GM12878 (cell line): ENCODE results near the gene GALC. TPM values are rescaled to one million over a fixed set of nuclear protein-coding genes. Genes with fewer than 3 reads are reported as not detected.

Experiments
- ATAC-seq: fragments of 200-7000 bp; cut with Tn5 transposase; 3 replicates; pipeline ENCODE4 v1.9.1; 2020; ENCODE audit warnings: mild to moderate bottlenecking, moderate library complexity
- BruUV-seq: library from RNA; stranded (reverse); fragments of 400-500 nt; replicated peaks from 2 replicates; lab custom pipeline; 2021; lab: Mats Ljungman, UMichigan
- CTCF ChIA-PET: fragments of 300-600 bp; sonication (Branson Sonifier 250); formaldehyde crosslinking; extraction: SDS; loops from one replicate; lab custom pipeline; 2021; ENCODE audit warnings: inconsistent platforms; lab: Yijun Ruan, JAX
- POLR2A ChIA-PET: fragments of 350-600 bp; formaldehyde crosslinking; extraction: SDS; loops from one replicate; lab custom pipeline; 2021; ENCODE audit warnings: inconsistent platforms; lab: Charles Lee
- RAD21 ChIA-PET: fragments of 300-600 bp; sonication (Branson Sonifier 250); formaldehyde crosslinking; loops from one replicate; lab custom pipeline; 2023; ENCODE audit warnings: antibody characterized with exemption; ENCODE audit not compliant: unreplicated experiment; lab: Charles Lee
- SMC1A ChIA-PET: fragments of 300-600 bp; sonication (Branson Sonifier 250); formaldehyde crosslinking; loops from one replicate; lab custom pipeline; 2023; ENCODE audit not compliant: unreplicated experiment, uncharacterized antibody; lab: Charles Lee
- DNase-seq: peaks from one replicate; pipeline ENCODE4 v3.0.0-alpha.2; 2011; ENCODE audit warnings: low read depth, low spot score
- FAIRE-seq: peaks from 3 replicates; lab custom pipeline; 2011; peaks lifted over from hg19 to GRCh38; lab: Jason Lieb, UNC
- H2AFZ ChIP-seq: 2 replicates; pipeline ENCODE4 v1.6.0; 2011; ENCODE audit warnings: low read depth, low read length, control low read depth; ENCODE audit not compliant: control insufficient read depth
- H3K27ac ChIP-seq: 2 replicates; pipeline ENCODE4 v1.5.1; 2011; ENCODE audit warnings: control low read depth; ENCODE audit not compliant: control insufficient read depth, insufficient read depth
- H3K27me3 ChIP-seq, 2 experiments: replicated peaks in 1 of 2; 2 replicates each; pipeline versions ENCODE4 v1.6.0 to v1.6.1; 2011; ENCODE audit warnings: low read length in 1 of 2; ENCODE audit not compliant: control insufficient read depth in 2 of 2, insufficient read depth in 2 of 2
- H3K36me3 ChIP-seq, 2 experiments: 2 replicates each; pipeline ENCODE4 v1.5.1; 2011; ENCODE audit warnings: low read length in 1 of 2; ENCODE audit not compliant: control insufficient read depth in 2 of 2, insufficient read depth in 2 of 2
- H3K4me1 ChIP-seq: 2 replicates; pipeline ENCODE4 v1.6.1; 2011; ENCODE audit warnings: mild to moderate bottlenecking, low read length, moderate library complexity, mixed read lengths; ENCODE audit not compliant: control insufficient read depth, insufficient read depth
- H3K4me2 ChIP-seq: 2 replicates; pipeline ENCODE4 v1.6.0; 2011; ENCODE audit warnings: control low read depth; ENCODE audit not compliant: control insufficient read depth, insufficient read depth
- H3K4me3 ChIP-seq: fragments of 200-600 bp; sonication (generic); 2 replicates; pipeline ENCODE4 v1.5.1; 2016
- H3K79me2 ChIP-seq: 2 replicates; pipeline ENCODE4 v1.6.0; 2011; ENCODE audit warnings: low read length; ENCODE audit not compliant: control insufficient read depth, insufficient read depth
- H3K9ac ChIP-seq: 2 replicates; pipeline ENCODE4 v1.8.0; 2011; ENCODE audit warnings: low read length, control low read depth, mixed read lengths; ENCODE audit not compliant: control insufficient read depth, insufficient read depth
- H3K9me3 ChIP-seq: replicated peaks from 3 replicates; pipeline ENCODE4 v1.5.1; 2011; ENCODE audit warnings: mild to moderate bottlenecking, low read length; ENCODE audit not compliant: control insufficient read depth, insufficient read depth
- H4K20me1 ChIP-seq: 2 replicates; pipeline ENCODE4 v1.6.0; 2011; ENCODE audit not compliant: control insufficient read depth, insufficient read depth
- ATF7 ChIP-seq: fragments of 450-650 bp; IDR thresholded peaks from 2 replicates; pipeline ENCODE4 v1.6.1; 2016; ENCODE audit warnings: low read depth, mild to moderate bottlenecking
- BHLHE40 ChIP-seq, 2 experiments: fragments of 450-650 bp in 1 of 2; IDR thresholded peaks; 2 replicates each; pipeline ENCODE4 v1.6.1; 2011 to 2017; ENCODE audit warnings: low read depth in 2 of 2, borderline replicate concordance in 1 of 2, improper control_type of control experiment in 1 of 2, low read length in 1 of 2, mild to moderate bottlenecking in 1 of 2
- BRCA1 ChIP-seq: IDR thresholded peaks from 2 replicates; pipeline ENCODE4 v1.6.1; 2011; ENCODE audit warnings: low read depth, low read length, improper control_type of control experiment
- CHD2 ChIP-seq: IDR thresholded peaks from 2 replicates; pipeline ENCODE4 v1.6.1; 2011; ENCODE audit warnings: low read depth, low read length, improper control_type of control experiment, borderline replicate concordance
- HDAC2 ChIP-seq: fragments of 200-600 bp; sonication (generic); IDR thresholded peaks from 2 replicates; pipeline ENCODE4 v1.6.1; 2017
- HDAC6 ChIP-seq: fragments of 200-600 bp; sonication (generic); IDR thresholded peaks from one replicate; pipeline ENCODE4 v1.8.0; 2017; ENCODE audit warnings: antibody characterized with exemption; ENCODE audit not compliant: unreplicated experiment
- MXI1 ChIP-seq: fragments of 150-350 bp; IDR thresholded peaks from 2 replicates; pipeline ENCODE4 v1.6.1; 2011; ENCODE audit warnings: low read depth, mild to moderate bottlenecking, inconsistent platforms, low read length, improper control_type of control experiment
- NR2C1 ChIP-seq: fragments of 450-650 bp; IDR thresholded peaks from 2 replicates; pipeline ENCODE4 v1.6.1; 2017; ENCODE audit warnings: antibody characterized with exemption, mild to moderate bottlenecking, moderate library complexity
- NR2F1 ChIP-seq: fragments of 450-650 bp; conservative IDR thresholded peaks from 2 replicates; pipeline ENCODE4 v1.6.1; 2017; ENCODE audit warnings: mild to moderate bottlenecking
- RB1 ChIP-seq: fragments of 450-650 bp; formaldehyde crosslinking; IDR thresholded peaks from 2 replicates; pipeline ENCODE4 v1.6.1; 2017; ENCODE audit warnings: mild to moderate bottlenecking, borderline replicate concordance
- RCOR1 ChIP-seq: conservative IDR thresholded peaks from 2 replicates; pipeline ENCODE4 v1.6.1; 2012; ENCODE audit warnings: low read depth, low read length, improper control_type of control experiment
- ZNF207 ChIP-seq: fragments of 450-650 bp; IDR thresholded peaks from 2 replicates; pipeline ENCODE4 v1.6.1; 2014; ENCODE audit warnings: antibody characterized with exemption, mild to moderate bottlenecking, borderline replicate concordance
- ZNF384 ChIP-seq: IDR thresholded peaks from 2 replicates; pipeline ENCODE4 v1.6.1; 2012; ENCODE audit warnings: low read depth, mild to moderate bottlenecking, low read length, improper control_type of control experiment, borderline replicate concordance
- WGBS: methylation state at CpG from one replicate; pipeline ENCODE4 v1.1.6; 2016; ENCODE audit warnings: low lambda C conversion rate; ENCODE audit not compliant: insufficient replicate concordance, insufficient coverage; ENCODE audit errors: missing lambda C conversion rate; 5-methylcytosine and 5-hydroxymethylcytosine counted together
- in situ Hi-C: fragments of 300-500 bp; cut with MboI; formaldehyde crosslinking; loops from 9 replicates; pipeline ENCODE4 v1.14.3; 2018; ENCODE audit warnings: mixed read lengths
- intact Hi-C: fragments of 100-400 bp; cut with micrococcal nuclease; formaldehyde crosslinking; loops from one replicate; pipeline ENCODE4 v1.14.2; 2022; ENCODE audit not compliant: unreplicated experiment
- polyA plus RNA-seq, 11 experiments: library from polyadenylated mRNA; depleted of rRNA in 4 of 11; unstranded in 6 of 11; stranded (reverse) in 5 of 11; fragments of >200 nt; fragmentation: Nextera tagmentation in 4 of 11; fragmentation: Illumina TruSeq in 1 of 11; extraction: Ambion mirVana in 4 of 11; extraction: Trizol in 1 of 11; gene quantifications; 1 replicate in 1 of 11; 2 replicates in 10 of 11; pipeline versions ENCODE4 v1.2.1 to v1.2.3, GENCODE V29; 2011 to 2016; ENCODE audit warnings: inconsistent platforms in 2 of 11, missing spikeins in 2 of 11, low read depth in 1 of 11
- total RNA-seq, 4 experiments: library from RNA; depleted of rRNA in 3 of 4; stranded (reverse); fragments of >200 nt in 3 of 4; fragmentation: Illumina TruSeq in 1 of 4; extraction: Trizol in 1 of 4; gene quantifications; 2 replicates each; pipeline versions ENCODE4 v1.2.1 to v1.2.3, GENCODE V29; 2013 to 2021
- TF ChIP-seq, protein P1 (sequence below): IDR thresholded peaks from 2 replicates; pipeline ENCODE4 v1.6.1; 2011; ENCODE audit warnings: low read depth, mild to moderate bottlenecking, low read length, moderate library complexity, borderline replicate concordance; ENCODE audit errors: extremely low read depth
- TF ChIP-seq, protein P2 (sequence below), 3 experiments: IDR thresholded peaks in 2 of 3; conservative IDR thresholded peaks in 1 of 3; 2 replicates each; pipeline ENCODE4 v1.5.1; 2011; ENCODE audit warnings: low read depth in 3 of 3, low read length in 3 of 3, mild to moderate bottlenecking in 3 of 3, control low read depth in 2 of 3, moderate library complexity in 2 of 3, inconsistent platforms in 1 of 3, mixed read lengths in 1 of 3; ENCODE audit not compliant: control insufficient read depth in 2 of 3, insufficient read depth in 1 of 3; ENCODE audit errors: extremely low read depth in 1 of 3

GALC gene
- total and polyA plus RNA-seq, 10 of the 15 experiments (the other 5 are each of a cell fraction or from before 2014, with no cell fraction given) = 1.3 to 14.0 (median 4.5) TPM

DNA sequence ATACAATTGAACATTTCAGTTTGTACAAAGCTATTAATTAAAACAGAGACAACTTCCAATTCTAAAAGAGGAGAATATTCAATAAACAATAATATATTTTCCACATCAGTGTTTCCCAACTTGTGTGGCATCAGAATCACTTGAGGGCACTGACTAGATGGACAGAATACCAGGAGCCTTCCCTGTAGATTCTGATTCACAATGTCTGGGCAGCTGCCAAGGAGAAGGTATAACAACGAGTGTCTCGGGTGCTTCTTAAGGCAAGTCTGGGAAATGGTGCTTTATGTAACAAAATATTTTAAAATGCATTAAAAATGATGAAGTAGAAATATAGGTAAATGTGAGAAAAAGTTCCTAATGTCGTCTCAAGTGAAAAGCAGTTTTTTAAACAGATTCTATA is 26.2 kb downstream of the GALC start:
- Histone ChIP-seq H3K27ac (no peak overlapping the region), H4K20me1 (no peaks in the 10 kb centered on the region), H3K4me1 (no peaks in the 10 kb centered on the region; the same call in 1 of the 2 replicates), H3K27me3 (no peaks in the 10 kb centered on the region), H3K4me2 (no peak overlapping the region), H3K9me3 (no peaks in the 10 kb centered on the region), H3K36me3 (no peaks in the 10 kb centered on the region), H3K79me2 (no peaks in the 10 kb centered on the region), H3K4me3 (no peak overlapping the region), H2AFZ (no peak overlapping the region), H3K9ac (no peak overlapping the region)
- POLR2A ChIA-PET = no interaction called here
- CTCF ChIA-PET = interaction anchor here (0.9 to 2.3 kb wide), 2 partner anchors 21 to 203 kb away, joined by 3 to 17 read pairs; no protein-coding TSS in a partner anchor
- 98% methylated on average over 3 of the region's 3 CpGs for WGBS
- FAIRE-seq (no peak), DNase-seq (no peak), ATAC-seq (no peak)
- intact Hi-C loops = no loop called here
- no TSS peak for BruUV-seq
- TF ChIP-seq RCOR1 = no peak
- TF ChIP-seq, protein P1, sequence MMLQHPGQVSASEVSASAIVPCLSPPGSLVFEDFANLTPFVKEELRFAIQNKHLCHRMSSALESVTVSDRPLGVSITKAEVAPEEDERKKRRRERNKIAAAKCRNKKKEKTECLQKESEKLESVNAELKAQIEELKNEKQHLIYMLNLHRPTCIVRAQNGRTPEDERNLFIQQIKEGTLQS = no peak
- TF ChIP-seq HDAC2 = no peak
- no peak for TF ChIP-seq BHLHE40 (IDR thresholded peaks at IDR 0.05; ENCODE audit: borderline replicate concordance in 1 of 2, low read depth in 2 of 2, low read length in 1 of 2)
- no peak for TF ChIP-seq ZNF384
- TF ChIP-seq NR2F1 = no peak
- no peak for TF ChIP-seq BRCA1
- no peak for TF ChIP-seq HDAC6
- TF ChIP-seq CHD2 = no peak
- no peak for TF ChIP-seq ZNF207
- no peak for TF ChIP-seq MXI1
- TF ChIP-seq RB1 = no peak
- TF ChIP-seq, protein P2, sequence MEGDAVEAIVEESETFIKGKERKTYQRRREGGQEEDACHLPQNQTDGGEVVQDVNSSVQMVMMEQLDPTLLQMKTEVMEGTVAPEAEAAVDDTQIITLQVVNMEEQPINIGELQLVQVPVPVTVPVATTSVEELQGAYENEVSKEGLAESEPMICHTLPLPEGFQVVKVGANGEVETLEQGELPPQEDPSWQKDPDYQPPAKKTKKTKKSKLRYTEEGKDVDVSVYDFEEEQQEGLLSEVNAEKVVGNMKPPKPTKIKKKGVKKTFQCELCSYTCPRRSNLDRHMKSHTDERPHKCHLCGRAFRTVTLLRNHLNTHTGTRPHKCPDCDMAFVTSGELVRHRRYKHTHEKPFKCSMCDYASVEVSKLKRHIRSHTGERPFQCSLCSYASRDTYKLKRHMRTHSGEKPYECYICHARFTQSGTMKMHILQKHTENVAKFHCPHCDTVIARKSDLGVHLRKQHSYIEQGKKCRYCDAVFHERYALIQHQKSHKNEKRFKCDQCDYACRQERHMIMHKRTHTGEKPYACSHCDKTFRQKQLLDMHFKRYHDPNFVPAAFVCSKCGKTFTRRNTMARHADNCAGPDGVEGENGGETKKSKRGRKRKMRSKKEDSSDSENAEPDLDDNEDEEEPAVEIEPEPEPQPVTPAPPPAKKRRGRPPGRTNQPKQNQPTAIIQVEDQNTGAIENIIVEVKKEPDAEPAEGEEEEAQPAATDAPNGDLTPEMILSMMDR (IDR thresholded peaks at IDR 0.05 in 2 of 3, conservative IDR thresholded peaks at IDR 0.05 in 1 of 3; ENCODE audit: control insufficient read depth in 2 of 3, extremely low read depth in 1 of 3, insufficient read depth in 1 of 3, low read depth in 3 of 3, low read length in 3 of 3) = no peak
- no peak for TF ChIP-seq ATF7
- no peak for TF ChIP-seq NR2C1
- RAD21 ChIA-PET = interaction anchor here (1.0 kb wide), 1 partner anchor 22 kb away, joined by 4 read pairs; no protein-coding TSS in a partner anchor
- in situ Hi-C loops = no loop called here
- SMC1A ChIA-PET = interaction anchor here (1.1 to 1.7 kb wide), 3 partner anchors 10 to 21 kb away, joined by 3 to 9 read pairs (median 4); no protein-coding TSS in a partner anchor
